Parathyroid adenoma (tissue), 2 donors: ENCODE results near the gene PDXDC1.
"Not testable (repeated sequence)": the region's sequence is repeated elsewhere in the genome, so short reads cannot be mapped to it uniquely, and the experiment has no call there.

Experiments
- H2AFZ ChIP-seq: fragments of 300-600 bp; sonication (generic); one replicate; pipeline ENCODE4 v1.7.0; 2017; ENCODE audit warnings: antibody characterized with exemption, mild to moderate bottlenecking
- H3K27ac ChIP-seq: fragments of 300-600 bp; sonication (generic); one replicate; pipeline ENCODE4 v1.7.0; 2017
- H3K27me3 ChIP-seq: fragments of 300-600 bp; sonication (generic); one replicate; pipeline ENCODE4 v1.7.0; 2017; ENCODE audit warnings: low read length; ENCODE audit not compliant: control insufficient read depth, insufficient read depth
- H3K36me3 ChIP-seq: fragments of 300-600 bp; sonication (generic); one replicate; pipeline ENCODE4 v1.7.0; 2017; ENCODE audit warnings: low read length; ENCODE audit not compliant: control insufficient read depth, insufficient read depth
- H3K4me1 ChIP-seq: fragments of 300-600 bp; sonication (generic); one replicate; pipeline ENCODE4 v1.7.0; 2017; ENCODE audit warnings: control low read depth
- H3K4me2 ChIP-seq: fragments of 300-600 bp; sonication (generic); one replicate; pipeline ENCODE4 v1.7.0; 2017; ENCODE audit warnings: low read length
- H3K4me3 ChIP-seq: fragments of 300-600 bp; sonication (generic); one replicate; pipeline ENCODE4 v1.7.0; 2017; ENCODE audit warnings: low read depth, low read length
- H3K79me2 ChIP-seq: fragments of 300-600 bp; sonication (generic); one replicate; pipeline ENCODE4 v1.7.0; 2017; ENCODE audit warnings: control low read depth
- H3K9ac ChIP-seq: fragments of 300-600 bp; sonication (generic); one replicate; pipeline ENCODE4 v1.7.0; 2017; ENCODE audit warnings: mild to moderate bottlenecking
- H3K9me3 ChIP-seq: fragments of 300-600 bp; sonication (generic); one replicate; pipeline ENCODE4 v1.7.0; 2017; ENCODE audit warnings: low read length; ENCODE audit not compliant: control insufficient read depth
- CTCF ChIP-seq: fragments of 300-600 bp; sonication (generic); IDR thresholded peaks from one replicate; pipeline ENCODE4 v1.7.0; 2017; ENCODE audit warnings: antibody characterized with exemption, mild to moderate bottlenecking
- donor health status: primary hyperparathyroidism.

PDXDC1 gene

GRCh38 chr16:15141586-15141985 is 166.8 kb downstream of the PDXDC1 start:
- Histone ChIP-seq H3K4me2 (no peak overlapping the region), H3K9me3 (no peaks in the 10 kb centered on the region), H3K79me2 (peaks cover 26% of the 10 kb centered on the region), H3K36me3 (no peaks in the 10 kb centered on the region), H3K27ac (no peak overlapping the region), H3K4me1 (no peaks in the 10 kb centered on the region), H3K4me3 (no peak overlapping the region), H2AFZ (no peak overlapping the region), H3K9ac (no peak overlapping the region), H3K27me3 (no peaks in the 10 kb centered on the region)
- TF ChIP-seq CTCF = no peak

DNA sequence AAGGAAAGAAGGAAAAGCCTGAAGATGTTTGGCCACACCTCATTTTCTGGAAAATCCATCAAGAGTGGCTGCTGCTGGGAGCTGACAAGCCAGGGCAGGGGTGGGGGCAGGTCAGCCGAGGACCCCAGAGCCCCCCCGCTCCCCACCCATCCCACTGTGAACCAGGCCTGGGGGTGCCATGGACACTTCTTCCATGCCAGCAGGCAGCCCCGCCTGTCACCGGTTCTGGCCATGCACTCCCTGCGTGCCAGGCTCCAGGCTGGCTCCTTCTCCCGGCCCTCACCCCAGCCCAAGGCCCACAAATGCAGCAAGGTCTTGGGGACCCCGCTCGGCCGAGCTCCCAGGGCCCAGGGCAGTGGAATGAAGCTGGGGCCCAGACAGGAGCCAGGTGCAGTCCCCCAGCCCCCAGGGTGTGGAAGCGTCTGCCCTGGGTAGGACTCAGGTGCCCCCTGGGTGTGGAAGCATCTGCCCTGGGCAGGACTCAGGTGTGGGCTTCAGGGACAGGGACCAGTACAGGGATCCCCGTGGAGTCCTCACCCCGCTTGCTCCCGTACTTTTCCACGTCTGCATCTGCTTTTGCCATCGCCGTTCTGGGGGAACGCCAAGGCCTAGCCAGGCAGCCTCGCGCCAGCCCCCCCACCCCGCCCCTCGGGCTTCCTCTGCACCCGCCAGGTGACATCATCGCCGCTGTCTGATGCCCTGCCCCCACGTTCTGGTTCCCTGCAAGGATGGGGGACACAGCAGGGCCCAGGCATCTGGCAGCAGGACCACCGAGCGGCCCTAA is 167.5 kb downstream of the PDXDC1 start:
- H3K36me3 ChIP-seq, H3K9ac ChIP-seq, H3K27me3 ChIP-seq, H3K4me3 ChIP-seq, H3K27ac ChIP-seq, H2AFZ ChIP-seq, H3K4me2 ChIP-seq, H3K4me1 ChIP-seq, H3K9me3 ChIP-seq: not testable (repeated sequence)
- peaks cover 28% of the 10 kb centered on the region for H3K79me2 ChIP-seq

GRCh38 chr16:15142891-15143600 is 168.2 kb downstream of the PDXDC1 start:
- peaks cover 33% of the 10 kb centered on the region for H3K79me2 ChIP-seq
- H3K4me3 ChIP-seq, H3K9ac ChIP-seq, H3K4me2 ChIP-seq, H3K9me3 ChIP-seq, H3K27ac ChIP-seq, H3K36me3 ChIP-seq, H3K27me3 ChIP-seq, H2AFZ ChIP-seq, H3K4me1 ChIP-seq: not testable (repeated sequence)

GRCh38 chr16:15143601-15144091 is 168.8 kb downstream of the PDXDC1 start:
- peaks cover 34% of the 10 kb centered on the region for H3K79me2 ChIP-seq
- H3K4me2 ChIP-seq, H3K4me1 ChIP-seq, H3K36me3 ChIP-seq, H2AFZ ChIP-seq, H3K9ac ChIP-seq, H3K4me3 ChIP-seq, H3K27ac ChIP-seq, H3K9me3 ChIP-seq, H3K27me3 ChIP-seq: not testable (repeated sequence)

DNA sequence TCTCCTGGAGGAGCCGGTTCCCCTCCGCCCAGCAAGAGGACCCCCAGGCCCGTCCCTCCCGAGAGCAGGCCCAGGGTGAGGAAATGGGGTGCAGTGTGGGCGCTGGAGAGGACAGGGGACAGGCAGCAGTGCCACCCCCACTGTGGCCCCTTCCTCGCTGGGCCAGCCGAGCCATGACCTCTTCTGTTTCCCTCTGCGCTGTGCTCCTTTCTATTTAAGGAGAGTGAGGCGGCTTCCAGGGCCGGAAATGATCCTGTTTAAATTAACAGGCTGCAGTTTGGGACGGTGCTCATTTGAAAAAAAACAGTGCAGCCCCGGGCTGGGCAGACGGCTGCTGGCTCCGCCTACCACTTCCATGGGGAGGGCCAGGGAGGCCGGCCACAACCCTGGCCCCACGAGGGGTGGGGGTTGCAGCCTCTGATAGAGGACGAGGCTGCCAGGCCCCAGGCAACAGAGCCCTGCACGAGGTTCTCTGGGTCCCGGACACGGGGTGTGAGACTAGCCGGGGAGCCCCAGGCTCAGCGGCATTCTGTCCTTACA is 169.3 kb downstream of the PDXDC1 start:
- H2AFZ ChIP-seq, H3K4me1 ChIP-seq, H3K4me2 ChIP-seq, H3K36me3 ChIP-seq, H3K27me3 ChIP-seq, H3K27ac ChIP-seq, H3K4me3 ChIP-seq, H3K9me3 ChIP-seq, H3K9ac ChIP-seq: not testable (repeated sequence)
- peaks cover 39% of the 10 kb centered on the region for H3K79me2 ChIP-seq

GRCh38 chr16:15144781-15145417 is 170.1 kb downstream of the PDXDC1 start:
- H3K9me3 ChIP-seq, H3K4me1 ChIP-seq, H2AFZ ChIP-seq, H3K36me3 ChIP-seq, H3K4me2 ChIP-seq, H3K27me3 ChIP-seq, H3K27ac ChIP-seq, H3K4me3 ChIP-seq, H3K9ac ChIP-seq: not testable (repeated sequence)
- H3K79me2 ChIP-seq = peaks cover 41% of the 10 kb centered on the region

DNA sequence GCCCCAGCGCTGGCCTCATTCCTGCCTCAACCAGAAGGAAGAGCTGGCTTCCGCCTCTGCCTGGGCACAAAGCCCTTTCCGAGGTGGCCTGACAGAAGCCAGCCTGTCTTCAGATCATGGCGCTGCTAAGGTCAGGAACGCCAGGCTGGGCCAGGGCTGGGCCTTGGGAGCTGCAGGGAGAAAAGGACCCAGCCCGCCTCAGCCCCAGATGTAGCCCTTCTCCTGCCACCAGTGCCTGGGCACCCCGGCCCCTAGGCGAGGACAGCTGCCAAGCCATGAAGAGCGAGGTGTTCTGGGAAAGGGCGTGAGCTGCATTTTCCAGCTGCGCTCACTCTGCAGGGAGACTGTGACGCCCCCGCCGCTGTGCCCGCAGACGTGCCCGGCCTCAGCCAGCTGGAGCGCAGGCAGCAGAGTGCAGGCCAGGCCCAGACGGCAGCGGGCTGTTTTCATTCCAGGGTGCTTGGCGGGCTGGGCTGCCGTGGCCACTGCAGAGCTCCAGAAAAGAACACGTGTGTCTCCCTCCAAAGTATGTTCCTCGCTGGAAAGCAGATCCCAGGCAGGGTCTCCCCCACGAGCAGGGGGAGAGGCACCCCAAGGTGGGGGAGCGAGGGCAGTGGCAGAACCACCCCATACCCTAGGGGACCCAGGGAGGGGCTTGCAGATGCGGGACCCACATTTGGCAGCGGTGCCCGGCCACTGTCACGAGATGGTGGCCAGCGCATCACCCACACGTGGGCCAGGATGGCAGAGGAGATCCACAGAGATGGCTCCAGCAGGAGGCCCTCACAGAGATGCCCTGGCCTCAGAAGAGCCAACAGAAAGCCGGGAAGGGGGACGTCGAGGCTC is 170.8 kb downstream of the PDXDC1 start:
- H3K4me3 ChIP-seq, H3K4me1 ChIP-seq, H3K27ac ChIP-seq, H3K36me3 ChIP-seq, H2AFZ ChIP-seq, H3K9ac ChIP-seq, H3K27me3 ChIP-seq, H3K9me3 ChIP-seq, H3K4me2 ChIP-seq: not testable (repeated sequence)
- peaks cover 41% of the 10 kb centered on the region for H3K79me2 ChIP-seq

DNA sequence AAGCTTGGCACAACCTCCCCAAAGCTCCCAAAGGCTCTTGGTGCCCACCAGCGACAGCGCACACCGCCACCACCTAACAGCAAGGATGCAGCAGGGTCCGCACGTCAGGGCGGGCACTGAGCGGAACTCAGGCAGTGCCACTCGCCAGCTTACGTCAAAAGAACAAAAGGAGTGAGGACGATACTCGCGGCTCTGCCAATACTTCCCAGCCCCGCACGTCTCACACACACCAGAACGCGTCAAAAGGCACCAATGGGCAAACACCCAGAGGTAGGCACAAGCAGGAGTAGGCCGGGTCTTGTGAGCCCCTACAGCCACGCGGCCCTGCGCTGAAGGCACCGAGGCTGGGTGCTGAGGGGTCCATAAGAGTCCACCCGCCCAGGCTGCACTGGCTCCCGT is 171.4 kb downstream of the PDXDC1 start:
- not testable (repeated sequence) for H3K27me3 ChIP-seq, H3K4me1 ChIP-seq, H3K36me3 ChIP-seq, H3K4me2 ChIP-seq, H3K4me3 ChIP-seq, H3K27ac ChIP-seq, H3K9ac ChIP-seq, H2AFZ ChIP-seq, H3K9me3 ChIP-seq
- H3K79me2 ChIP-seq = peaks cover 39% of the 10 kb centered on the region

DNA sequence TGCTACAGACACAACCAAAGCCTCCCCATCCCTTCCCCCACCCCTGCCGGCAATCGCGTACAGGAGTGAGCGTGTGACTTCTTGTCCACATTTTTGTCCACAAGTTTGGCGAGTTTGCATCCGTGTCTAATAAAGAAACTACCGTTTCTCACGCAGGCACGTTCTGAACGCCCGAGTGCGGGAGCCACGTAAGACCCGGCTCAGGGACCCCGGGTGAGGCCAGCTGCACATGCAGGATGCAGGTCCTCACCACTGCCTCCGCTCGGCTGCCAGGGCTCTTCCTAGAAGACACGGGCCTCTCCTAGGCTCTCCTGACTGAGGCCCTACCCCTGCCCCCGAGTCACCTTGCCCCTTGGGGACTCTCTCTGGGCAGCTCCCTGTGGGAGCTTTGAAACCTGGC is 174.0 kb downstream of the PDXDC1 start:
- H3K79me2 ChIP-seq = peaks cover 33% of the 10 kb centered on the region
- H3K36me3 ChIP-seq, H3K9ac ChIP-seq, H3K4me1 ChIP-seq, H3K4me2 ChIP-seq, H3K27me3 ChIP-seq, H2AFZ ChIP-seq, H3K4me3 ChIP-seq, H3K9me3 ChIP-seq, H3K27ac ChIP-seq: not testable (repeated sequence)
